ENCODE results near the gene KRTAP5-2.

DNA sequence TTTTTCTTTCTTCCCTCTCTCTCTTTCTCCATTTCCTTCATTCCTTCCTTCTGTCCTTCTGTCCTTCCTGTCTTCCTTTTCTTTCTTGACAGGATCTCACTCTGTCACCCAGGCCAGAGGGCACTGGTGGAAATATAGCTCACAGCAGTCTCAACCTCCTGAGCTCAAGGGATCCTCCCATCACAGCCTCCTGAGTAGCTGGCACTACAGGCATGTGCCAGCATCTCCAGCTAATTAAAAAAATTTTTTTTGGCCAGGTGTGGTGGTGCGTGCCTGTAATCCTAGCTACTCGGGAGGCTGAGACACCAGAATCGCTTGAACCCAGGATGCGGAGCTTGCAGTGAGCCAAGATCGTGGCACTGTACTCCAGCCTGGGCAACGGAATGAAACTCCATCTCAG lies 21.3 kb downstream of the KRTAP5-2 start:
- TF ChIP-seq, protein P1, sequence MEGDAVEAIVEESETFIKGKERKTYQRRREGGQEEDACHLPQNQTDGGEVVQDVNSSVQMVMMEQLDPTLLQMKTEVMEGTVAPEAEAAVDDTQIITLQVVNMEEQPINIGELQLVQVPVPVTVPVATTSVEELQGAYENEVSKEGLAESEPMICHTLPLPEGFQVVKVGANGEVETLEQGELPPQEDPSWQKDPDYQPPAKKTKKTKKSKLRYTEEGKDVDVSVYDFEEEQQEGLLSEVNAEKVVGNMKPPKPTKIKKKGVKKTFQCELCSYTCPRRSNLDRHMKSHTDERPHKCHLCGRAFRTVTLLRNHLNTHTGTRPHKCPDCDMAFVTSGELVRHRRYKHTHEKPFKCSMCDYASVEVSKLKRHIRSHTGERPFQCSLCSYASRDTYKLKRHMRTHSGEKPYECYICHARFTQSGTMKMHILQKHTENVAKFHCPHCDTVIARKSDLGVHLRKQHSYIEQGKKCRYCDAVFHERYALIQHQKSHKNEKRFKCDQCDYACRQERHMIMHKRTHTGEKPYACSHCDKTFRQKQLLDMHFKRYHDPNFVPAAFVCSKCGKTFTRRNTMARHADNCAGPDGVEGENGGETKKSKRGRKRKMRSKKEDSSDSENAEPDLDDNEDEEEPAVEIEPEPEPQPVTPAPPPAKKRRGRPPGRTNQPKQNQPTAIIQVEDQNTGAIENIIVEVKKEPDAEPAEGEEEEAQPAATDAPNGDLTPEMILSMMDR (IDR thresholded peaks at IDR 0.05), result no peak
- TF ChIP-seq POLR2A (IDR thresholded peaks at IDR 0.05) (no peak), POLR2AphosphoS5 (IDR thresholded peaks at IDR 0.05) (no peak)

Measured in breast epithelium (tissue), 3 donors.